PFSK-1 (cell line): Measurements from ENCODE around the gene INA.
A peak's percentile ranks its signal among the peaks of the same experiment; 100 is the strongest.

Experiments used
- FOXP2 ChIP-seq: optimal IDR thresholded peaks from 2 replicates; pipeline ENCODE3; 2011; ENCODE audit warnings: borderline replicate concordance, control low read depth, inconsistent platforms; ENCODE audit not compliant: insufficient read depth; ENCODE audit errors: extremely low read length, extremely low read depth
- POLR2AphosphoS5 ChIP-seq: IDR thresholded peaks from 2 replicates; pipeline ENCODE4 v1.6.1; 2012; ENCODE audit warnings: low read depth, mild to moderate bottlenecking, control low read depth, low read length, moderate library complexity
- SIN3A ChIP-seq: IDR thresholded peaks from 2 replicates; pipeline ENCODE4 v1.6.1; 2012; ENCODE audit warnings: mild to moderate bottlenecking, low read length, moderate library complexity, borderline replicate concordance; ENCODE audit not compliant: insufficient read depth
- TAF1 ChIP-seq: IDR thresholded peaks from 2 replicates; pipeline ENCODE4 v1.6.1; 2012; ENCODE audit warnings: low read length, control low read depth, borderline replicate concordance; ENCODE audit not compliant: insufficient read depth
- TF ChIP-seq, protein P1 (sequence below), 2 experiments: IDR thresholded peaks; 2 replicates each; pipeline versions ENCODE4 v1.6.1 to v1.8.0; 2011 to 2012; ENCODE audit warnings: low read depth in 2 of 2, low read length in 2 of 2, control low read depth in 1 of 2, inconsistent platforms in 1 of 2, mild to moderate bottlenecking in 1 of 2, moderate library complexity in 1 of 2; ENCODE audit not compliant: insufficient read depth in 1 of 2

Gene INA

GRCh38 chr10:103278537-103278823 lies 1.5 kb downstream of the INA start:
- TF ChIP-seq POLR2AphosphoS5 (no peak), FOXP2 (no peak), TAF1 (no peak), SIN3A (no peak)
- TF ChIP-seq, protein P1, sequence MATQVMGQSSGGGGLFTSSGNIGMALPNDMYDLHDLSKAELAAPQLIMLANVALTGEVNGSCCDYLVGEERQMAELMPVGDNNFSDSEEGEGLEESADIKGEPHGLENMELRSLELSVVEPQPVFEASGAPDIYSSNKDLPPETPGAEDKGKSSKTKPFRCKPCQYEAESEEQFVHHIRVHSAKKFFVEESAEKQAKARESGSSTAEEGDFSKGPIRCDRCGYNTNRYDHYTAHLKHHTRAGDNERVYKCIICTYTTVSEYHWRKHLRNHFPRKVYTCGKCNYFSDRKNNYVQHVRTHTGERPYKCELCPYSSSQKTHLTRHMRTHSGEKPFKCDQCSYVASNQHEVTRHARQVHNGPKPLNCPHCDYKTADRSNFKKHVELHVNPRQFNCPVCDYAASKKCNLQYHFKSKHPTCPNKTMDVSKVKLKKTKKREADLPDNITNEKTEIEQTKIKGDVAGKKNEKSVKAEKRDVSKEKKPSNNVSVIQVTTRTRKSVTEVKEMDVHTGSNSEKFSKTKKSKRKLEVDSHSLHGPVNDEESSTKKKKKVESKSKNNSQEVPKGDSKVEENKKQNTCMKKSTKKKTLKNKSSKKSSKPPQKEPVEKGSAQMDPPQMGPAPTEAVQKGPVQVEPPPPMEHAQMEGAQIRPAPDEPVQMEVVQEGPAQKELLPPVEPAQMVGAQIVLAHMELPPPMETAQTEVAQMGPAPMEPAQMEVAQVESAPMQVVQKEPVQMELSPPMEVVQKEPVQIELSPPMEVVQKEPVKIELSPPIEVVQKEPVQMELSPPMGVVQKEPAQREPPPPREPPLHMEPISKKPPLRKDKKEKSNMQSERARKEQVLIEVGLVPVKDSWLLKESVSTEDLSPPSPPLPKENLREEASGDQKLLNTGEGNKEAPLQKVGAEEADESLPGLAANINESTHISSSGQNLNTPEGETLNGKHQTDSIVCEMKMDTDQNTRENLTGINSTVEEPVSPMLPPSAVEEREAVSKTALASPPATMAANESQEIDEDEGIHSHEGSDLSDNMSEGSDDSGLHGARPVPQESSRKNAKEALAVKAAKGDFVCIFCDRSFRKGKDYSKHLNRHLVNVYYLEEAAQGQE (IDR thresholded peaks at IDR 0.05; ENCODE audit: insufficient read depth in 1 of 2, low read depth in 2 of 2, low read length in 2 of 2), result no peak

DNA sequence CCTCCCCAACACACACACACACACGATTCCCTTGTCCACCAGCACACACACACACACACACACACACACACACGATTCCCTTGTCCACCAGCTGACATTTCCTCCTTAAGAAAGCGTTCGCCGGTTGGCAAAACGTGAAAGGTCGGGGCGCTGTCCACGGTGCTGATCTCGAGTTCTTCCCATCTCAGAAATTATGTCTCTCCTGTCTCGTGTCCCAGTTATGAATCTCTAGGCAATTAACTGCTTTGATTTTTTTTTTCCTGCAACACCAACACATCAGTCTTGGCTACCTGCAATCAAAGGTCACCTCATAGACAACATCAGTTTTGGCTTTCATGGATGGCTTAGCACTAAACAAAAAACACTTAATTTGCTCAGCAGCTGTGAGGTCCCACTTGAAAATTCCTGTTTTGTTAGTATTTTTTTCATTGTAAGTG lies 1.9 kb downstream of the INA start:
- TF ChIP-seq, protein P1 (IDR thresholded peaks at IDR 0.05; ENCODE audit: insufficient read depth in 1 of 2, low read depth in 2 of 2, low read length in 2 of 2), result peak; percentile 95 to 99
- TF ChIP-seq SIN3A, result no peak

- no peak for TF ChIP-seq SIN3A
- TF ChIP-seq FOXP2, result no peak
- TF ChIP-seq TAF1, result no peak
- TF ChIP-seq, protein P1 (IDR thresholded peaks at IDR 0.05; ENCODE audit: insufficient read depth in 1 of 2, low read depth in 2 of 2, low read length in 2 of 2), result no peak; a peak in 1 of 4 replicates
- no peak for TF ChIP-seq POLR2AphosphoS5
These were observed 3.1 kb downstream of the INA start for GRCh38 chr10:103280031-103280430.

GRCh38 chr10:103280506-103280905 lies 3.6 kb downstream of the INA start:
- no peak for TF ChIP-seq POLR2AphosphoS5
- no peak for TF ChIP-seq TAF1
- TF ChIP-seq FOXP2, result no peak
- TF ChIP-seq SIN3A, result no peak
- TF ChIP-seq, protein P1 (IDR thresholded peaks at IDR 0.05; ENCODE audit: insufficient read depth in 1 of 2, low read depth in 2 of 2, low read length in 2 of 2), result no peak

DNA sequence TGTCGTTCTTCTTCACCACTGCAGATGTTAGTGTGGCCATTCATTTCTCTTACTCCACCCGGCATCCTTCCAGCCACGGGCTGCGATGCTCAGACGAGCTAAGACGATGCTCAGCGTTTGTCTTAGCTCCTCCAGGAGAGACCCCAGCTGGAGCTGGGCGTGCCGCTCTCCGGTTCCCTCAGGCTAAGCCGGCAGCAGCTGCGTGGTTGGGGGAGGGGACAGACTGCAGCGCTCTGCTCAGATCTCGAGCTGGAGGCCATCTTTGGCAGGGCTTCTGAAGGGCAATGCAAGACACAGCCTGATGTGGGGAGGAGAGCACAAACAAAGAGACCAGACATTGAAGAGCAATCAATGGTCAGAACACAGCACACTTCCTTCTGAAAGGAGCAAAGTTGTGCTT lies 4.8 kb downstream of the INA start:
- TF ChIP-seq, protein P1 (IDR thresholded peaks at IDR 0.05; ENCODE audit: insufficient read depth in 1 of 2, low read depth in 2 of 2, low read length in 2 of 2), result peak in 1 of 2 experiments; percentile 44; a peak in 1 of 4 replicates
- TF ChIP-seq FOXP2, result no peak
